Coronary artery (tissue), 2 donors: ENCODE data around the gene IGSF3.

Experiments used
- DNase-seq: peaks from one replicate; pipeline ENCODE4 v3.0.0-alpha.2; 2017; ENCODE audit warnings: low spot score
- H3K27ac ChIP-seq, 2 donors: fragments of 200-600 bp; sonication (generic); one replicate each; pipeline ENCODE4 v1.5.1; 2016 to 2019
- H3K4me3 ChIP-seq: fragments of 200-600 bp; sonication (generic); 2 replicates; pipeline ENCODE4 v1.5.1; 2016; ENCODE audit warnings: mild to moderate bottlenecking, moderate library complexity
- TF ChIP-seq, protein P1 (sequence below): fragments of 200-600 bp; sonication (generic); IDR thresholded peaks from one replicate; pipeline ENCODE4 v1.5.1; 2019; ENCODE audit warnings: antibody characterized with exemption

Gene IGSF3

DNA sequence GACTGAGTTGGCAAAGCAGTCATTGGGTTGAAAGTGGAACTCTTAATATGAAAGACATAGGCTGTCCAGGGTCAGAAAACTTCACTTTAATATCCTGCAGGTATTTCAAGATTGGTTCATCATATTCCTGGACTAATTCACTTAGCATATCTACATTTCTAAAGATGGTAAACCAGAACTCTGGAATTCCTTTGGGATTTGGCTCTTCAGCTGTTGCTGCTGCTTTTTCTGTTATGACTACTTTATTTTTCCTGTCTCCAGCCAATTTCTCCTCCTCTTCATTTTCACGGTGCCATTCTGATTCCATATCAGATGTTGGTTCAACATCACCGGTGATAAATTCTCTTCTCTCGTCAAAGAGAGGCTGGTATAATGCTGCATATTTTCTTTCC lies 134.1 kb downstream of the IGSF3 start:
- DNase-seq = no peak
- Histone ChIP-seq H3K4me3 (no peak overlapping the region), H3K27ac (no peak overlapping the region)
- TF ChIP-seq, protein P1, sequence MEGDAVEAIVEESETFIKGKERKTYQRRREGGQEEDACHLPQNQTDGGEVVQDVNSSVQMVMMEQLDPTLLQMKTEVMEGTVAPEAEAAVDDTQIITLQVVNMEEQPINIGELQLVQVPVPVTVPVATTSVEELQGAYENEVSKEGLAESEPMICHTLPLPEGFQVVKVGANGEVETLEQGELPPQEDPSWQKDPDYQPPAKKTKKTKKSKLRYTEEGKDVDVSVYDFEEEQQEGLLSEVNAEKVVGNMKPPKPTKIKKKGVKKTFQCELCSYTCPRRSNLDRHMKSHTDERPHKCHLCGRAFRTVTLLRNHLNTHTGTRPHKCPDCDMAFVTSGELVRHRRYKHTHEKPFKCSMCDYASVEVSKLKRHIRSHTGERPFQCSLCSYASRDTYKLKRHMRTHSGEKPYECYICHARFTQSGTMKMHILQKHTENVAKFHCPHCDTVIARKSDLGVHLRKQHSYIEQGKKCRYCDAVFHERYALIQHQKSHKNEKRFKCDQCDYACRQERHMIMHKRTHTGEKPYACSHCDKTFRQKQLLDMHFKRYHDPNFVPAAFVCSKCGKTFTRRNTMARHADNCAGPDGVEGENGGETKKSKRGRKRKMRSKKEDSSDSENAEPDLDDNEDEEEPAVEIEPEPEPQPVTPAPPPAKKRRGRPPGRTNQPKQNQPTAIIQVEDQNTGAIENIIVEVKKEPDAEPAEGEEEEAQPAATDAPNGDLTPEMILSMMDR = no peak

DNA sequence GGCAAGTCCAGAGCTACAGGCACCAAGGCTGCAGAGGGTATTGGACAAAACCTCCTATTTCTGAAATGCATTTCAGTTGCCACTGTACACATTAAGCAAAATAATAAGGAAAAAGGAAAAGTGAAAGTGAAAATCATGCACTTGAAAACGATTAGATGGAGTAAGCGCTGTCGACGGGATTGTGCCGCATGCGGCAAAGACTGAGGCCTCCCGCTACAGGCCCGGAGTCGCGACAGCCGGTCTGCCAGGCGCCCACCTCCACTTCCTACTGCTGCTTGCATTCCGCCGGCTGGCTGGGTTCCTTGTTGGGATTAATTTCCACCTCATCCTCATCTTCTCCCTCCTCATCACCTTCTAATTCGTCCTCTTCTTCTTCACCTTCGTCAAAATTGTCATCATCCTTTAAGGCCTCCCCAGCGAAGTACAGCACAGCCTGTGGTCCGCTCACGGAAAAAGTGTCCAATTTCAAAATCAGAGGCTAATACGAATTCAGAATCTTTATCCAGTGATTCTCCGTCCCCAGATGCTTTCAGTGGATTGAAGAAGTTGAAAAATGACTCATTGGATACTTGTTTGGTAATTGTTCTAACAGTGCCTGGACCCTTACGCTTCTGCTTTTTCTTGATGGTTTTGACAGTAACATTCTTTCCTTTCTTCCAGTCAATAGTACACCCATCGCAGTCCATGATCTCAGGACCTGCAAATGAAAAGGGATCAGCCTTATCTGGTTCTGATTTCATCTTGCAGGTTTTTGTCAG lies 134.7 kb downstream of the IGSF3 start:
- Histone ChIP-seq H3K27ac (no peak overlapping the region), H3K4me3 (no peak overlapping the region)
- DNase-seq = no peak
- TF ChIP-seq, protein P1 = no peak

DNA sequence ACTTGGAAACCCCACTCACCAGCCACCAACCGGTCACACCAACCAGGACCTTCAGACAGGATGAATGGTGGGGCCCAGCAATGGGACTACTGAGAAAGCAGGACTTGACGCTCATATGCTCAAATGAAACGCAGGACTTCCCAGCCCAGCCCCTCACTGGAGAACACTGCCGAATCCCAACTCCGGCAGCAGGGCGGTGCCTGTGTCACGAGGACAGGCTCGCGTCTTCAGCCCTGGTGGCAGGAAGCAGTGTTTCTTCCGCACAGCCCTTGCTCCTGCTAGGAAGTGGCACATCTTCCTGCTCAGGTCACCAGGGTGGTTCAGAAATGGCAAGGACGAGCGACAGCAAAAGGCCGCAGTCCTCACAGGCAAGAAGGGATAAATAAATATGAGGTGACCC lies 135.6 kb downstream of the IGSF3 start:
- Histone ChIP-seq H3K4me3 (no peak overlapping the region), H3K27ac (no peak overlapping the region)
- DNase-seq = no peak
- TF ChIP-seq, protein P1 = no peak

DNA sequence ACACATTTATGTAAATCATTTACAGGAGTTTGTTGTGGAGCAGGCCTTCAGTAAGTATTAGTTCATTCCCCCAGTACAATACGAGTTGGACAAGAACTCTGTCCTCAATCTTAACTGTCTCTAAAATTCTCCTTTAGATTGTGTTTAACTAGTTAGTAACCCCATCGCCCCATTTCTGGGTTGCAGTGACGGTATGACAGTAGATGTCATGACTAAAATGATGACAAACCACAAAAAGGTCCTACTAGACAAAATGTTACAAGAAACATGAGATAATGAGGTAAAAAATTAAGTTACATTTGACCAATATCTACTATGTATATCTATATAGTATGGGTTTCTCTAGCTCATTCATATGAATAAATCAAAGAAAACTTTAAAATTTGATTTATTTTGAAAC lies 137.9 kb downstream of the IGSF3 start:
- no peak overlapping the region for H3K27ac ChIP-seq
- DNase-seq = no peak
- H3K4me3 ChIP-seq = no peak overlapping the region
- TF ChIP-seq, protein P1 = no peak

DNA sequence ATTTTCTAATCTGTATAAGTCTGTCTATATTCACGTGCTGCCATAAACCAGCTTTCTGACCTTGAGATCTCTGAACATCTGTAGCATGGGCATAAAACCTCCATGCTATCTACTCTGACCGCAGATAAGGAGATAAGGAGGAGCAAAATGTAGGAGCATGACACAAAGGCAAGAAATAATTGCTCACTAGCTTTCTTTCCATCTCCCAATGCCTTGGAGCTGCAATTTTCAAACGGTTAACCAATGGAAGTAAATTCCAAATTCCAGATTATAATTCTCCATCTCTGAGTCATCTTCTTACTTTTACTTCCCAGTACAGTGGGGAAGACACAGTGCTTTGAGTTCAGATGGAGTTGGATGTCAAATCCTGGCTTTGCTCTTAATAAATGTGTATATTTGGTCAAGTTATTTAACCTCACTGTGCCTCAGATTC lies 138.3 kb downstream of the IGSF3 start:
- H3K27ac ChIP-seq = no peak overlapping the region
- TF ChIP-seq, protein P1 = no peak
- no peak overlapping the region for H3K4me3 ChIP-seq
- no peak for DNase-seq

DNA sequence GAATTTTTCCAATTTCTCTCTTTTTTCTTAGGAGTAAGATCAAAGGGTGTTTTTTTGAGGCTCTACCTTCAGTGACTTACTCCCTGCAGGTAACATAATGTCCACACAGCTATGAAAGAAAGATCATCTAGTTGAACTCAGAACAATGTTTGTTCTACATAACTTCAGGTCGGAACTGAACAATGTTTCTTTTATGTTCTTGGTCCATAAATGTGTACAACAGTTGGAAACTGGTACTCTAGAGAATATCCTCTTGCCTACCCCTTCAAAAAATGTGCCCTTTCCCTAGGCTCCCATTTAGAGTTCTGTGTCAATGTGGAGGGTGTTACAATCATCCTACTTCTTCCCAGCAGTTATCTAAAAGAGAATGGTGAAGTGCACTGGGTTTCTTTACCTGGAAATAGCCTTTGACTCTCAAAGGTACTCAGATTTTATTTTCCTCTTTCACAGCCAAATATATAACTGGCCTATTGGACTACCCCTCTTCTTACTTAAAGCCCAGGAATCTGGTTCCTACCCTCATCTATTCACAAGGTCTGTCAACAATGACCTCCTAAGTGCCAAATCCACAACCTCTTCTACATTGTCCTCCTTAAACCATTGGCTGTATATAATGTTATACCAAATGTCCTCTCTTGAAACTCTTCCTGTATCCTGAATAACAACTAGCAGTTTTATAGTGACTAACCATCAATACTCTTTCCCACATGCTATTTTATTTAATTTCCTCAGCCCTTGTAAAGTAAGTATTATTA lies 139.0 kb downstream of the IGSF3 start:
- H3K27ac ChIP-seq = no peak overlapping the region
- no peak for DNase-seq

More for the DNA sequence above, 139.0 kb downstream of the IGSF3 start:
- no peak overlapping the region for H3K4me3 ChIP-seq
- TF ChIP-seq, protein P1 = no peak
